ENCODE measurements around the gene GAB3. TPM values are rescaled to one million over a fixed set of nuclear protein-coding genes. Genes with fewer than 3 reads are reported as not detected.

The GAB3 gene
- total RNA-seq, 4 donors from 2014 or later: 3.9 to 7.3 (median 5.2) TPM

GRCh38 chrX:154793084-154793795 lies 42.4 kb upstream of the GAB3 start:
- no peak overlapping the region for H3K27ac ChIP-seq (replicated peaks in 1 of 4)
- no peaks in the 10 kb centered on the region for H3K36me3 ChIP-seq
- DNase-seq (ENCODE audit: extremely low spot score): no peak
- TF ChIP-seq POLR2AphosphoS5 (IDR thresholded peaks at IDR 0.05): no peak
- TF ChIP-seq POLR2A (IDR thresholded peaks at IDR 0.05; ENCODE audit: low read depth): no peak
- TF ChIP-seq EP300 (IDR thresholded peaks at IDR 0.05): no peak
- no peak for TF ChIP-seq CTCF (IDR thresholded peaks at IDR 0.05)
- 84% methylated on average over 7 of the region's 7 CpGs for WGBS
- H3K27me3 ChIP-seq: no peaks in the 10 kb centered on the region
- H3K4me3 ChIP-seq: no peak overlapping the region
- intact Hi-C loops (cut with DNase I): no loop called here
- peaks cover 0 to 5% (median 0%) of the 10 kb centered on the region in 4 donors for H3K4me1 ChIP-seq
- no peaks in the 10 kb centered on the region for H3K9me3 ChIP-seq

GRCh38 chrX:154791939-154792338 lies 41.1 kb upstream of the GAB3 start:
- no peak overlapping the region for H3K27ac ChIP-seq (replicated peaks in 1 of 4)
- H3K4me3 ChIP-seq: no peak overlapping the region
- peaks cover 0 to 1% (median 0%) of the 10 kb centered on the region in 4 donors for H3K4me1 ChIP-seq
- 91% methylated on average over 8 of the region's 8 CpGs for WGBS
- TF ChIP-seq EP300 (IDR thresholded peaks at IDR 0.05): no peak
- H3K9me3 ChIP-seq: no peaks in the 10 kb centered on the region
- no peaks in the 10 kb centered on the region for H3K36me3 ChIP-seq
- no peaks in the 10 kb centered on the region for H3K27me3 ChIP-seq
- DNase-seq (ENCODE audit: extremely low spot score): no peak
- intact Hi-C loops (cut with DNase I): no loop called here

GRCh38 chrX:154791467-154791866 lies 40.6 kb upstream of the GAB3 start:
- no peak overlapping the region for H3K4me3 ChIP-seq
- WGBS: 72% methylated on average over 4 of the region's 4 CpGs
- no peaks in the 10 kb centered on the region for H3K9me3 ChIP-seq
- no peak for DNase-seq (ENCODE audit: extremely low spot score)
- intact Hi-C loops (cut with DNase I): no loop called here
- TF ChIP-seq POLR2A (IDR thresholded peaks at IDR 0.05; ENCODE audit: low read depth): no peak
- no peak for TF ChIP-seq POLR2AphosphoS5 (IDR thresholded peaks at IDR 0.05)
- no peak for TF ChIP-seq EP300 (IDR thresholded peaks at IDR 0.05)
- no peak for TF ChIP-seq CTCF (IDR thresholded peaks at IDR 0.05)
- H3K36me3 ChIP-seq: no peaks in the 10 kb centered on the region
- H3K4me1 ChIP-seq: no peaks in the 10 kb centered on the region
- H3K27me3 ChIP-seq: no peaks in the 10 kb centered on the region
- H3K27ac ChIP-seq (replicated peaks in 1 of 4): no peak overlapping the region

- peaks cover 0 to 20% (median 8%) of the 10 kb centered on the region in 4 donors for H3K36me3 ChIP-seq
- 80% methylated on average over 6 of the region's 6 CpGs for WGBS
- intact Hi-C loops (cut with DNase I): no loop called here
- no peaks in the 10 kb centered on the region for H3K27me3 ChIP-seq
- TF ChIP-seq EP300 (IDR thresholded peaks at IDR 0.05) (no peak), POLR2AphosphoS5 (IDR thresholded peaks at IDR 0.05) (no peak), CTCF (IDR thresholded peaks at IDR 0.05) (no peak), POLR2A (IDR thresholded peaks at IDR 0.05; ENCODE audit: low read depth) (no peak)
- DNase-seq (ENCODE audit: extremely low spot score): no peak
- no peak overlapping the region for H3K4me3 ChIP-seq
- no peaks in the 10 kb centered on the region for H3K4me1 ChIP-seq
- no peaks in the 10 kb centered on the region for H3K9me3 ChIP-seq
- no peak overlapping the region for H3K27ac ChIP-seq (replicated peaks in 1 of 4)
Observed at GRCh38 chrX:154785716-154786115, 34.8 kb upstream of the GAB3 start.

- intact Hi-C loops (cut with DNase I): no loop called here
- Histone ChIP-seq H3K4me1 (no peaks in the 10 kb centered on the region), H3K9me3 (no peaks in the 10 kb centered on the region), H3K27ac (replicated peaks in 1 of 4) (no peak overlapping the region), H3K27me3 (no peaks in the 10 kb centered on the region), H3K4me3 (no peak overlapping the region), H3K36me3 (peaks cover 0 to 24% (median 10%) of the 10 kb centered on the region in 4 donors)
- TF ChIP-seq POLR2AphosphoS5 (IDR thresholded peaks at IDR 0.05) (no peak), CTCF (IDR thresholded peaks at IDR 0.05) (no peak), POLR2A (IDR thresholded peaks at IDR 0.05; ENCODE audit: low read depth) (no peak)
- DNase-seq (ENCODE audit: extremely low spot score): no peak
- WGBS: 83% methylated on average over 13 of the region's 13 CpGs
Observed at GRCh38 chrX:154784149-154784995, 33.5 kb upstream of the GAB3 start.
